LNCaP clone FGC (cell line): Measurements from ENCODE around the gene IVNS1ABP.

Experiments used
- DNase-seq: peaks from one replicate; pipeline ENCODE4 v3.0.0-alpha.2; 2011; ENCODE audit warnings: low read depth
- H3K4me3 ChIP-seq: 2 replicates; pipeline ENCODE4 v1.5.1; 2011; ENCODE audit warnings: mild to moderate bottlenecking, low read depth, low read length, control low read depth
- CTCF ChIP-seq: IDR thresholded peaks from 2 replicates; pipeline ENCODE4 v1.5.1; 2012; ENCODE audit warnings: mild to moderate bottlenecking; ENCODE audit not compliant: control insufficient read depth, insufficient read depth; ENCODE audit errors: extremely low read depth

IVNS1ABP gene

GRCh38 chr1:185312361-185313138, 4.5 kb downstream of the IVNS1ABP start:
- TF ChIP-seq CTCF = no peak
- no peak for DNase-seq
- H3K4me3 ChIP-seq = no peak overlapping the region

GRCh38 chr1:185311589-185312225, 5.3 kb downstream of the IVNS1ABP start:
- TF ChIP-seq CTCF = no peak
- DNase-seq = no peak
- no peak overlapping the region for H3K4me3 ChIP-seq

GRCh38 chr1:185309566-185309965, 7.5 kb downstream of the IVNS1ABP start:
- H3K4me3 ChIP-seq = no peak overlapping the region
- peak; percentile 18 for DNase-seq
- TF ChIP-seq CTCF = no peak

- no peak for DNase-seq
- no peak for TF ChIP-seq CTCF
- H3K4me3 ChIP-seq = no peak overlapping the region
Observed at GRCh38 chr1:185308126-185308525, 8.9 kb downstream of the IVNS1ABP start.

GRCh38 chr1:185305419-185305818, 11.6 kb downstream of the IVNS1ABP start:
- DNase-seq = no peak
- TF ChIP-seq CTCF = no peak
- H3K4me3 ChIP-seq = no peak overlapping the region

GRCh38 chr1:185300152-185300551, 16.9 kb downstream of the IVNS1ABP start:
- DNase-seq = no peak
- no peak overlapping the region for H3K4me3 ChIP-seq
- no peak for TF ChIP-seq CTCF

- H3K4me3 ChIP-seq = no peak overlapping the region
- no peak for DNase-seq
- no peak for TF ChIP-seq CTCF
Observed at GRCh38 chr1:185297982-185298381, 19.1 kb downstream of the IVNS1ABP start.
